ENCODE data around the gene LBR.

LBR gene

GRCh38 chr1:225373155-225373554 lies 54.7 kb downstream of the LBR start:
- no peak for DNase-seq (ENCODE audit: low read depth)

GRCh38 chr1:225371366-225372010 lies 56.4 kb downstream of the LBR start:
- no peak for DNase-seq (ENCODE audit: low read depth)

GRCh38 chr1:225368036-225368552 lies 59.7 kb downstream of the LBR start:
- no peak for DNase-seq (ENCODE audit: low read depth)

GRCh38 chr1:225366552-225366951 lies 61.3 kb downstream of the LBR start:
- DNase-seq (ENCODE audit: low read depth), result no peak

- DNase-seq (ENCODE audit: low read depth), result no peak
Observed at GRCh38 chr1:225366018-225366417, 61.8 kb downstream of the LBR start.

GRCh38 chr1:225364439-225364838 lies 63.4 kb downstream of the LBR start:
- DNase-seq (ENCODE audit: low read depth), result no peak

- DNase-seq (ENCODE audit: low read depth), result no peak
Observed at GRCh38 chr1:225362805-225363204, 65.0 kb downstream of the LBR start.

- no peak for DNase-seq (ENCODE audit: low read depth)
Observed at GRCh38 chr1:225361176-225361575, 66.7 kb downstream of the LBR start.

GRCh38 chr1:225360119-225360518 lies 67.7 kb downstream of the LBR start:
- DNase-seq (ENCODE audit: low read depth), result no peak

- DNase-seq (ENCODE audit: low read depth), result no peak
Observed at GRCh38 chr1:225355863-225356262, 72.0 kb downstream of the LBR start.

- no peak for DNase-seq (ENCODE audit: low read depth)
Observed at GRCh38 chr1:225354906-225355305, 72.9 kb downstream of the LBR start.
